ENCODE results near the gene CCDC69.
"Not testable (repeated sequence)": the region's sequence is repeated elsewhere in the genome, so short reads cannot be mapped to it uniquely, and the experiment has no call there.

Gene CCDC69

GRCh38 chr5:151222054-151222789, 1.7 kb downstream of the CCDC69 start:
- no peak for DNase-seq (ENCODE audit: low read depth)

- DNase-seq (ENCODE audit: low read depth), result no peak
Measured at GRCh38 chr5:151221574-151221973, 2.3 kb downstream of the CCDC69 start.

- no peak for DNase-seq (ENCODE audit: low read depth)
Measured at GRCh38 chr5:151219789-151220188, 4.1 kb downstream of the CCDC69 start.

GRCh38 chr5:151219138-151219537, 4.8 kb downstream of the CCDC69 start:
- DNase-seq (ENCODE audit: low read depth), result no peak

- DNase-seq (ENCODE audit: low read depth), result no peak
Measured at GRCh38 chr5:151218177-151218576, 5.7 kb downstream of the CCDC69 start.

GRCh38 chr5:151216781-151217180, 7.1 kb downstream of the CCDC69 start:
- no peak for DNase-seq (ENCODE audit: low read depth)

- DNase-seq (ENCODE audit: low read depth), result no peak
Measured at GRCh38 chr5:151215546-151215880, 8.4 kb downstream of the CCDC69 start.

GRCh38 chr5:151214614-151215545, 9.0 kb downstream of the CCDC69 start:
- no peak for DNase-seq (ENCODE audit: low read depth)

- no peak for DNase-seq (ENCODE audit: low read depth)
Measured at GRCh38 chr5:151213803-151214613, 9.9 kb downstream of the CCDC69 start.

GRCh38 chr5:151212406-151212798, 11.5 kb downstream of the CCDC69 start:
- DNase-seq (ENCODE audit: low read depth), result no peak

GRCh38 chr5:151208481-151208914, 15.4 kb downstream of the CCDC69 start:
- DNase-seq (ENCODE audit: low read depth), result no peak

GRCh38 chr5:151205411-151205810, 18.5 kb downstream of the CCDC69 start:
- no peak for DNase-seq (ENCODE audit: low read depth)

- DNase-seq (ENCODE audit: low read depth), result no peak
Measured at GRCh38 chr5:151204051-151204450, 19.8 kb downstream of the CCDC69 start.

- peak; percentile 43 for DNase-seq (ENCODE audit: low read depth)
Measured at GRCh38 chr5:151202381-151203139, 21.3 kb downstream of the CCDC69 start.

GRCh38 chr5:151200913-151201595, 22.8 kb downstream of the CCDC69 start:
- no peak for DNase-seq (ENCODE audit: low read depth)

GRCh38 chr5:151199581-151200185, 24.2 kb downstream of the CCDC69 start:
- DNase-seq (ENCODE audit: low read depth), result no peak

GRCh38 chr5:151198861-151199260, 25.0 kb downstream of the CCDC69 start:
- no peak for DNase-seq (ENCODE audit: low read depth)

GRCh38 chr5:151197291-151197600, 26.6 kb downstream of the CCDC69 start:
- DNase-seq (ENCODE audit: low read depth), result not testable (repeated sequence)

- DNase-seq (ENCODE audit: low read depth), result no peak
Measured at GRCh38 chr5:151196556-151197290, 27.2 kb downstream of the CCDC69 start.

GRCh38 chr5:151195622-151196021, 28.3 kb downstream of the CCDC69 start:
- no peak for DNase-seq (ENCODE audit: low read depth)

All from non-pigmented ciliary epithelial cell (primary cell).